Smooth muscle cell of the pulmonary artery (primary cell): ENCODE results near the gene ZNF816. TPM values are rescaled to one million over a fixed set of nuclear protein-coding genes. Genes with fewer than 3 reads are reported as not detected.

Experiments
- total RNA-seq: library from RNA; depleted of rRNA; stranded (reverse); fragments of >200 nt; gene quantifications from 2 replicates; pipeline ENCODE4 v1.2.3, GENCODE V29; 2014

Gene ZNF816
- total RNA-seq = 8.0 and 8.5 TPM in 2 replicates

DNA sequence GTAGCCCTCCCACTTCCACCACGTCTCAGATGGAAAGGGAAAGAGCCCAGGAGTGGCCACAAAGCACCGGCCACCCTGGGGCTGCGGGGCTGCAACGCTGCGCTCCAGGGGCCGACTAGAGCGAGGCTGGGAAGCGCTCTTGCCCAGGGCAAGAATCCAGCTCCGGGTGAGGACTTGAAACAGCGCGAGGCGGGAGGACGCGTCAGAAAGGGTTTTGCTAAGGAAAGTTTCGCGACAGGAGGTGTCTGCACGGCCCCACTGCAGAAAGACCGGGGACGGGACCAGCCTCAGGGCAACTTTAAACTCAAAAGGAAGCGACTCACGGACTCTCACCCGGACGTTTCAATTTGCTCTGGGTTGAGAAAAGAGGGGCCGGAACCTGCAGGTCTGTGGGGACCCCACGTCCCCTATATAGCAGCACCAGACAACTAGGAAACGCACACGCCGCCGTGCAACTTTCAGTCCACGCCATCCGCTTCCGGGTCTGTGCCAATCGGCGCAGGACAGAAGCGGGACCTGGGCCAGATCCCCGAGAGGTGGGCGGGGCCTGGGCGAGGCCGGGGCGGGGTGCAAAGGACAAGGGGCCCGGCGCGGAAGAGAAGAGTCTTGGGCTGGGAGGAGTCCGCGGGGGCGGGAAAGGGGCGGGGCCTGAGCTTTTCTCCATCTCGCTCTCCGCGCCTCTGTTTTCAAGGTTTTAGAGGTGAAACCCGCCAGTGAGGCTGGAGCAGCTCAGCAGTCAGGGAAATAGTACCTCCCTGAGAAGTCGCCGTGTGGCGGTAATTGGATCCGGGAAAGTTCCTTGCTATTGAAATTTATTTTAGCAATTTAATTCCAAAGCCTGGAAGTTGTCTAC is at the start of gene ZNF816:
Gene ZNF816 (minus strand): TSS at position 488 of the 853 bp plus-strand sequence. CDS start 6,792 bp downstream, outside the sequence.

DNA sequence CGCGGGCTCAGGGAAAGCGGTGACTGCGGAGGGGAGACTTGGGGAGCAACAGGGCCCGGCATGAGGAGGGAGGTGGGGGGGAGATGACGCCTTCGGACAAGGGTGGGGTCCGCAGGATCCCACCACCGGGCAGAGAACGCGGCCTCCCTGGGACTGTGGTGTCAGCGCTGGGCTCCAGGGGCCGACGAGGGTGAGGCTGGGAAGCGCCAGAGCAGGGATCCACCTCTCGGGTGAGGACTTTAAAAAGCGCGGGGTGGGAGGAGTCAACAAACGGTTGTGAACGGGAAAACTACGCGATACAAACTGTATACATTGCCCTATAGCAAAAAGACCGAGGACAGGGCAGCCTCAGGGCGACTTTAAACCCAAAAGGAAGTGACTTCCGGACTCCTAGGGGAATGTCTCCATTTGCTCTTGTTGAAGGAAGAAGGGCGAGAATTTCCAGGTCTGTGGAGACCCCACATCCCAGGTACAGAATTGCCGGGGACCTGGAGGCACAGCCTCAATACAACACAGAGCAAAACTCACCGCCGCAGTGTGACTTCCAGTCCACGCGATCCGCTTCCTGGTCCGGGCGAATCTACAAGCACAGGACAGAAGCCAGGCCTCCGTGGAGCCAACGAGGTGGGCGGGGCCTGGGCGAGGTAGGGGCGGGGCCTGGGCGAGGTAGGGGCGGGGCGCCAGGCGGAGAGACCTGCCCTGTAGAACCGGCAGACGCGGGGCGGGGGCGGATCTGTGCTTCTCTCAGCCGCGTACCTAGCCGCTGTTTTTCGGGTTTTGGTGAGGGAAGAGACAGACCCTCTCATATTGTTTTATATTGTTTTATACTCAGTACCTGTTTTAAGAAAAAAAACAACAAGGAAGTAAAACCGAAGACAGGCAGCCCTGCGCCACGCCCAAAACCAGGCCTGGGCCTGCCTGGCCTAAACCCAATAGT is 39.6 kb downstream of the ZNF816 start, which contains the start of gene ZNF888:
Gene ZNF888 (minus strand): TSS at position 588 of the 937 bp plus-strand sequence. CDS start 5,555 bp downstream, outside the sequence.

Other genes starting within 250 kb of the ZNF816 start
- 14.6 and 15.7 TPM in 2 replicates for gene ZNF611, start 227.8 kb downstream of the ZNF816 start, total RNA-seq
- gene ZNF600, start 176.1 kb downstream of the ZNF816 start, total RNA-seq = 2.6 and 2.9 TPM in 2 replicates
- 14.7 and 19.8 TPM in 2 replicates for gene ZNF28, start 141.2 kb downstream of the ZNF816 start, total RNA-seq
- gene ZNF468, start 105.3 kb downstream of the ZNF816 start, total RNA-seq = 17.7 and 23.3 TPM in 2 replicates
- 11.3 and 16.3 TPM in 2 replicates for gene ZNF320, start 65.2 kb downstream of the ZNF816 start, total RNA-seq
- gene ZNF888, start 39.5 kb downstream of the ZNF816 start, total RNA-seq = 3.3 and 4.8 TPM in 2 replicates
- gene ERVV-1, start 51.0 kb upstream of the ZNF816 start, total RNA-seq = not detected in 2 replicates
- gene ERVV-2, start 81.9 kb upstream of the ZNF816 start, total RNA-seq = 0.03 TPM in 1 of 2 replicates, not detected in the other
- 39.1 and 44.5 TPM in 2 replicates for gene ZNF160, start 140.5 kb upstream of the ZNF816 start, total RNA-seq
- 9.5 and 12.0 TPM in 2 replicates for gene ZNF415, start 170.0 kb upstream of the ZNF816 start, total RNA-seq
- gene ZNF347, start 196.2 kb upstream of the ZNF816 start, total RNA-seq = 6.8 and 8.2 TPM in 2 replicates
- 3.3 and 5.7 TPM in 2 replicates for gene ZNF665, start 230.5 kb upstream of the ZNF816 start, total RNA-seq